SU-DHL-6 (cell line): ENCODE measurements around the gene CCR1.
"Not testable (repeated sequence)": the region's sequence is repeated elsewhere in the genome, so short reads cannot be mapped to it uniquely, and the experiment has no call there.

Experiments
- H2AFZ ChIP-seq: fragments of 200-600 bp; sonication (generic); 2 replicates; pipeline ENCODE4 v1.6.1; 2014; ENCODE audit warnings: low read depth, mild to moderate bottlenecking, moderate library complexity, mixed read lengths, antibody characterized with exemption, low read length; ENCODE audit not compliant: severe bottlenecking
- H3F3A ChIP-seq: fragments of 200-600 bp; shearing (Covaris generic); 2 replicates; pipeline ENCODE4 v1.6.0; 2016; ENCODE audit warnings: antibody characterized with exemption, mild to moderate bottlenecking; ENCODE audit not compliant: insufficient read depth
- H3K27ac ChIP-seq: fragments of 200-600 bp; sonication (generic); 2 replicates; pipeline ENCODE4 v1.5.1; 2016; ENCODE audit warnings: low read depth, mild to moderate bottlenecking, low read length, moderate library complexity, mixed read lengths
- H3K27me3 ChIP-seq: fragments of 200-600 bp; sonication (generic), shearing (Covaris generic); 2 replicates; pipeline ENCODE4 v1.6.0; 2014; ENCODE audit warnings: mild to moderate bottlenecking, low read length
- H3K36me3 ChIP-seq: fragments of 200-600 bp; sonication (generic); 2 replicates; pipeline ENCODE4 v1.6.1; 2014; ENCODE audit warnings: mild to moderate bottlenecking, low read length, mixed read lengths
- H3K4me2 ChIP-seq: fragments of 300-600, 200-600 bp; shearing (Covaris generic), sonication (generic); 2 replicates; pipeline ENCODE4 v1.6.0; 2014; ENCODE audit warnings: low read length, low read depth, mild to moderate bottlenecking; ENCODE audit not compliant: poor library complexity, severe bottlenecking
- H3K4me3 ChIP-seq: fragments of 200-600 bp; sonication (generic); 2 replicates; pipeline ENCODE4 v1.5.1; 2014; ENCODE audit warnings: antibody characterized with exemption, low read length, mild to moderate bottlenecking, mixed read lengths; ENCODE audit not compliant: insufficient read depth, poor library complexity, severe bottlenecking
- H3K79me2 ChIP-seq: fragments of 200-600 bp; sonication (generic); 2 replicates; pipeline ENCODE4 v1.6.1; 2014; ENCODE audit warnings: mild to moderate bottlenecking, low read length, moderate library complexity; ENCODE audit not compliant: insufficient read depth
- H3K9ac ChIP-seq: fragments of 200-600 bp; sonication (generic); 2 replicates; pipeline ENCODE4 v1.7.0; 2014; ENCODE audit warnings: mild to moderate bottlenecking, low read length
- H3K9me2 ChIP-seq: fragments of 200-600 bp; sonication (generic); replicated peaks from 2 replicates; pipeline ENCODE4 v1.6.1; 2014; ENCODE audit warnings: low read length; ENCODE audit not compliant: insufficient read depth
- H3K9me3 ChIP-seq: fragments of 200-600 bp; sonication (generic); 2 replicates; pipeline ENCODE4 v1.6.1; 2014; ENCODE audit warnings: low read length, mixed read lengths; ENCODE audit not compliant: insufficient read depth
- H4K20me1 ChIP-seq: fragments of 200-600 bp; sonication (generic); 2 replicates; pipeline ENCODE4 v1.6.1; 2014; ENCODE audit warnings: low read depth, mild to moderate bottlenecking, antibody characterized with exemption, low read length, moderate library complexity, mixed read lengths
- CTCF ChIP-seq: fragments of 200-600 bp; sonication (generic); IDR thresholded peaks from one replicate; pipeline ENCODE4 v1.5.1; 2017; ENCODE audit warnings: antibody characterized with exemption, mild to moderate bottlenecking, low read length, moderate library complexity; ENCODE audit not compliant: insufficient read depth, poor library complexity, severe bottlenecking
- EZH2phosphoT487 ChIP-seq: fragments of 200-600 bp; sonication (generic), shearing (Covaris generic); conservative IDR thresholded peaks from 2 replicates; pipeline ENCODE4 v1.6.1; 2018; ENCODE audit warnings: mild to moderate bottlenecking, antibody characterized with exemption, low read length, moderate library complexity, mixed read lengths

CCR1 gene

GRCh38 chr3:46209746-46210470 is 1.8 kb upstream of the CCR1 start:
- Histone ChIP-seq H3K9me3 (no peaks in the 10 kb centered on the region), H4K20me1 (no peaks in the 10 kb centered on the region), H3K9me2 (no peaks in the 10 kb centered on the region), H3F3A (no peaks in the 10 kb centered on the region), H3K9ac (no peak overlapping the region), H3K79me2 (no peaks in the 10 kb centered on the region), H2AFZ (no peak overlapping the region), H3K27ac (no peak overlapping the region), H3K27me3 (no peaks in the 10 kb centered on the region), H3K4me3 (no peak overlapping the region), H3K4me2 (no peak overlapping the region), H3K36me3 (no peaks in the 10 kb centered on the region)
- TF ChIP-seq EZH2phosphoT487 = no peak

GRCh38 chr3:46209053-46209452 is 940 bp upstream of the CCR1 start:
- H3K9me3 ChIP-seq = no peaks in the 10 kb centered on the region
- no peak overlapping the region for H3K4me3 ChIP-seq
- H3F3A ChIP-seq = no peaks in the 10 kb centered on the region
- H3K27me3 ChIP-seq = no peaks in the 10 kb centered on the region
- H3K79me2 ChIP-seq = no peaks in the 10 kb centered on the region
- no peak overlapping the region for H3K4me2 ChIP-seq
- no peak overlapping the region for H3K9ac ChIP-seq
- H2AFZ ChIP-seq = no peak overlapping the region
- no peaks in the 10 kb centered on the region for H4K20me1 ChIP-seq
- no peaks in the 10 kb centered on the region for H3K36me3 ChIP-seq
- no peaks in the 10 kb centered on the region for H3K9me2 ChIP-seq
- TF ChIP-seq EZH2phosphoT487 = no peak
- no peak for TF ChIP-seq CTCF
- H3K27ac ChIP-seq = no peak overlapping the region

- H3K4me3 ChIP-seq, H3K9ac ChIP-seq, H3K9me3 ChIP-seq, H2AFZ ChIP-seq, H4K20me1 ChIP-seq, H3K36me3 ChIP-seq, H3K27ac ChIP-seq, H3K79me2 ChIP-seq, H3K9me2 ChIP-seq, H3K27me3 ChIP-seq, H3K4me2 ChIP-seq, H3F3A ChIP-seq: not testable (repeated sequence)
Measured at GRCh38 chr3:46207514-46207913, 599 bp downstream of the CCR1 start.

- Histone ChIP-seq H3K9ac (no peak overlapping the region), H3F3A (no peaks in the 10 kb centered on the region), H3K4me2 (no peak overlapping the region), H4K20me1 (no peaks in the 10 kb centered on the region), H3K27ac (no peak overlapping the region), H3K4me3 (no peak overlapping the region), H2AFZ (no peak overlapping the region), H3K36me3 (no peaks in the 10 kb centered on the region), H3K27me3 (no peaks in the 10 kb centered on the region), H3K9me3 (no peaks in the 10 kb centered on the region), H3K9me2 (no peaks in the 10 kb centered on the region), H3K79me2 (no peaks in the 10 kb centered on the region)
- TF ChIP-seq EZH2phosphoT487 = no peak
- no peak for TF ChIP-seq CTCF
Measured at GRCh38 chr3:46206282-46207015, 1.7 kb downstream of the CCR1 start.
